Activated CD8-positive, alpha-beta memory T cell treated with anti-CD3 and anti-CD28 coated beads, Interleukin-2, amount 50 U/mL, for 1 hour (primary cell): ENCODE measurements around the gene CD81.

Experiments
- DNase-seq: peaks from one replicate; pipeline ENCODE4 v3.0.0-alpha.2; 2020; ENCODE audit errors: extremely low read depth

CD81 gene

DNA sequence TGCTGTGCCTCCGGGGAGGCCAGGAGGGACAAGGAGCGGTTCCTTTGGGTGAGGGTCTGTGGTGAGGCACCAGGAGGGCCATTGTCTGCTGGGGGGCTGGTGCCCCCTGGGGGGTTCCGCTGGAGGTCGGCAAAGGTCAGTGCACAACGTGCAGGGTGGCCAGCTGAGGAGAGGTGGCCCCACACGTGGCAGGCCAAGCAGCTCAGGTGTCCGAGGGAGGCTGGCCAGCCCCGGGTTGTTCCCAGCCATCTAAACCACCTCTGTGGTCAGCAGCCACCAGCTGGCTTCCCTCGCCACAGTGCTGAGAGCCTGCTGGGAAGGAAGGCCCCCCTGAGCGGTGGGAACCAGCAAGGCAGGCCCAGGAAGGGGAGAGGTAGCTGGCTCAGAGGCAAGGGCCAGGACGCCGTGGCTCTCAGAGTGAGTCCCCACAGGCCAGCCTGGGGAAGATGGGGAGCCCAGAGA, 27.7 kb downstream of the CD81 start:
- no peak for DNase-seq

- no peak for DNase-seq
These were observed 29.3 kb downstream of the CD81 start for GRCh38 chr11:2406451-2406850.

DNA sequence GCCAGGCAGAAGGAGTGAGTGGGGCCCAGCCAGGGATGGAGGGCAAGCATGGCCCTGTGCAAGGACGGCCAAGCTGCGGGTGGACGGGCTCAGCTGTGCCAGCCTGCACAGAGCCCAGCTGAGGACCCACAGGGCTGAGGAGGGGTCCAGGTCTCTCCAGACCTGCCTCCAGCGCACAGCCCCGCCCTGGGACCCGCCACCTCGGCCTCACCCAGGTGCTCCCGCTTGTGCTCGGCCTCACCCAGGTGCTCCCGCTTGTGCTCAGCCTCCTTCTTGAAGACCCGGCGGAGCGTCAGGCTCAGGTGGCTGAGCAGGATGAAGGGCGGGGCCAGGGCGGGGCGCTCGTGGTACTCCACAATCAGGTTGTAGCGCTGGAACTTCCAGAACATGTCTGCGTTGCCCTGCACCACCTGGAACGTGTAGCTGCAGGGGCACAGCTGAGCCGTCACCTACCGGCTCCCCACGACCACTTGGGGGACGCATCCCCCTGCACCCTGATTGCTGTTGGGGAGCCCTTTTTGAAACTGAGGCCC, 29.8 kb downstream of the CD81 start:
- DNase-seq = no peak

GRCh38 chr11:2408671-2409070, 31.6 kb downstream of the CD81 start:
- no peak for DNase-seq

DNA sequence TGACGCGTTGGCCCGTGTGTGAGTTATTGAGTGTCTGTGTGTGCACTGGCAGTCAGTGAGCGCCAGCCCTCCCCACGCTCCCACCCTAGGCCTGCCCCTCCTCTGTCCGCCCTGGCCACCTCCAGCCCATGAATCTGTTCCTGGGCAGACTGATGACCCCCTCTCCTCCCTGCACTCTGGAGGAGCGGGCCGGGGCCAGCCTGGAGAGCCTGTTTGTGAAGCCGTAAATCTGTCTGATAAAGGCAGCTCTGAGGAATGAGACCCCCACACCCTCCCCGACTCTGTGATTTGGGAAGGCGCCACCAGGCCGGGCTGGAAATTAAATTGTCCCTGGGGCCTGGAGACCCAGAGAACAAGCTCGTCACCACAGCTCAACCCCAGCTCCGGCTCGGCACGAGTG, 32.0 kb downstream of the CD81 start:
- DNase-seq = no peak

DNA sequence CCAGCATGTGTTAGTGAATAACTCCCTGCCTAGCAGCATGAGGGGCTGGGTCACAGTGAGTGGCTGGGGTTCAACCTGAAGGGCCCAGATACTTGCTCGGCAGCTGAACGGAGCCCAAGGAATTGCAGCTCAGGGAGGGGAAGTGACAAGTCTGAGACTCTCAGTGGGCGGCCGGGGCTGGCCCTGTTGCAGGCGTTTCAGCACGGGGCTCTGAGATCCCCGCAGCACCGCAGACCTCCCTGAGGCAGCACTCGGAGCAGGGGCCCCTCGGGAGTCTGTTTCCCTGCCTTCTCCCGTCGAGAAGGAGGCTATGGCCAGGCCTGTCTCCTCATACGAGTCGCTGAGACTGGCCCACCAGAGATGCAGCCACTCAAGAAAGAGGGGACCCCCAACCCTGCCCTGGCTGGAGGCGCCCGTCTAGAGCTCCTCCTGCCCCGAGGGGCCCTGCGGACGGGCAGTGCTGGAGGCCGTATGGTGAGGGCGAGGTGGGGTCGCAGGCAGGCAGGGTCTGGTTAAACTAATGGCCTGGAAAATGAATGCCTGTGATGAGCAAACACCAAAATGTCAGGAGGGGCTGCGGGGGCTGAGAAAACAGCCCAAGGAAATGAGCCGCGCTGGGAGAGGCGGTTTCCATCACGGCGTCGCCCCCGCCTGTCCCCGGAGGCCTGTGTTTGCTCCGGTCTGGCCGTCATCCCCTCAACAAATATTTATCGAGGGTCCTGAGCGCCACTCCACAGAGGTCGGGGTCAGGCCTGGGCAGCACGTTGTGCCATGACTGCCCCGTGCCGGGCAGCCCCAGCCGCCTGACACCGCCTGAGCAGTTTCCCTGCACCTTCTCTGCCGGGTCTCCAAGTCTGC, 32.7 kb downstream of the CD81 start:
- no peak for DNase-seq

DNA sequence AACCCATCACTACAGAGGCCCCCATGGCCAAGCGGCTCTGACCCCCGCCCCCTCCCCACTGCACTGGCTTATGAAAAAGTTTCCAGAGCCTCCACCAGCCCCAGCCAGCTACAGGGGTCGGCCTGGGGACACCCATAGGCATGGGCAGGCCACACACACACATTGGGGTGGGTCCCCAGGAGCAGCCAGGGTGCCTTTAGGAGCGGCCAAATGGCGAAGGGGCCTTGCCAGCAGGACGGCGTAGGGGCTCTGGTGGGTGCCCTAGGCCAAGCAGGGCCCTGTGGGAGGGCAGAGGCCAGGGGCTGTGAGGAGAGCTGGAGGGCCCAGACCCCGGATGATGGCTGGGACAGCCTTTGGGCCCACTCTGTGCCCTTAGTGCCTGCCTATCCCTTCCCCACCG, 33.5 kb downstream of the CD81 start:
- DNase-seq = no peak

GRCh38 chr11:2411446-2412305, 34.6 kb downstream of the CD81 start:
- DNase-seq = no peak

- no peak for DNase-seq
These were observed 35.2 kb downstream of the CD81 start for GRCh38 chr11:2412323-2412722.

- DNase-seq = no peak
These were observed 36.9 kb downstream of the CD81 start for GRCh38 chr11:2413742-2414579.

- DNase-seq = no peak
These were observed 37.5 kb downstream of the CD81 start for GRCh38 chr11:2414616-2415015.

GRCh38 chr11:2415171-2415570, 38.1 kb downstream of the CD81 start:
- no peak for DNase-seq

- no peak for DNase-seq
These were observed 38.7 kb downstream of the CD81 start for GRCh38 chr11:2415601-2416380.

- DNase-seq = no peak
These were observed 39.7 kb downstream of the CD81 start for GRCh38 chr11:2416765-2417164.

DNA sequence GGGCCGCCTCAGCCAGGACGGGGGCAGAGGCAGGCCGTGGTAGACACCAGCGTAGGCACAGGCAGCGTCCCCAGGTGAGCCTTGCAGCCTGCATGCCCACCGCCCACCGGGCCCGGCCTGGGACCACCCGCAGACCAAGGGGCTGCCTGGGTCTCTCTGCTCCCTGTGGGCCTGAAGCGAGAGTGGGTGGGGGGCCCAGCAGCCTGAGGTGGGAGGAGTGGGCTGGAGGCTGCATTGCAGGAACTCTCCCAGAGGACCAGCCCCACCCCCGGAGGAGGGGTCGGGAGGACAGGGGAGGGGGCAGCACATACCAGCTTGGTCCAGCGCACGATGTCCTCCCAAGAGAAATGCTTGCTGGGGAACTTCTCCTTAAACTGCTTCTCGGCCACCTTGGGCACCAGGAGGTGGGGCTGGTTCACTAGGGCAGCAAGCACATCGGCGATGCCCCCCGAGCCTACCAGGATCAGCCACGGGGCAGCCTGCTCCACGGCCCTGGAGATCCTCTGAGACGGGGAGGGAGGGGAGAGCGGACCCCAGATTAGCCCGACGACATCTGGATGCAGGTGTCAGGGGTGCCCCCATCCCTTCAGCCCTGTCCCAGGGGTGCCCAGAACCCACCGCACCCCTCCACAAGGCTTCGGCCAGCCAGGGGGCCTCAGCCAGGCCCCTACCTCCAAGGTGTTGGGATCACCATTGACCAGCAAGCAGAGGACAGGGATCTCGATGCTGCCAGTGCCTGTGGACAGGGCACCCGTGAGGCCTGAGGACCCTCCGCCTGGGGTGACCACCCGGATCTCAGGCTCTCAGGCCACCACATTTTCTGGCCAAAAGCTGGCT, 41.0 kb downstream of the CD81 start:
- no peak for DNase-seq

- no peak for DNase-seq
These were observed 41.7 kb downstream of the CD81 start for GRCh38 chr11:2418693-2419360.

DNA sequence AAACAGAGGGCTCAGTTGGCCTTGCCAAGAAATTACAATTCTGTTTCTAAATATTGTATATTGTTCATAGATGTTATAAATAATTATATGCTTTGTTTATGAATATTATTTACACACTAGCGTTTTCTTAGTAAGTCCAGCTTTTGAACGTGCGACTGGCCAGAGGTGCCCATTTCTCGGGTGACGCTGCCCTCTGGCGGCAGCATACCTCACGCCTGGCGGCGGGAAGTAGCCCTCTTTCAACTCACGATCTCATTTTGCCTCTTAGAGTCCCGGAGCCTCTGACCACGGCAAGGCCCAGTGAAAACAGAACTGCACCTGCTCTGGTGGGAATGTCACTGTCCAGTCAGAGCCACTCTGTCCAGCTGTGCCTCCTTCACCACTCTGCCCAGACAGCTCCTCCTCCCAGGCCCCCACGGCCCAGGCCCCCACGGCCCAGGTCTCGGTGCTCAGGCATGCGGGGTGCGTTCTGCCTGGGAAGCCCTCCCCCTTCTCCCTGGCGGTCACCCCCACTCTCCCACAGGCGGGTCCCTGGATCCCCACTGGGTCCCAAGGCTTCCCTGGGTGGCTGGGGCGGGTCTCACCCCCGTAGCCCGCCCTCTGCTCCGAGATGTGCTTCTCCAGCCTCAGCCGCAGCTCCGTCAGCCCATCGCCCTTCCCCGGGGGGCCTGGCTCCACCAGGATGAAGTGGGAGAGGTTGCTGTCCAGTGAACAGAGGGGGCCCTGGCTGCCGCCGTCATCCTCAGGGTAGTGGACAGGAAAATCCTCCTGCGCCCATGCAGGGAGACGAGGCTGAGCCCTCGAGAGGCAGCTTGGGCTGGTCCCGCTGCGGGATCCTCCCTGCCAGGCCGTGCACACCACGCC, 42.8 kb downstream of the CD81 start:
- no peak for DNase-seq

GRCh38 chr11:2420502-2421225, 43.6 kb downstream of the CD81 start:
- DNase-seq = no peak
